Panc1 (cell line): ENCODE data around the gene BMF.

Experiments
- CTCF ChIP-seq: fragments of 450-650 bp; IDR thresholded peaks from 2 replicates; pipeline ENCODE4 v1.5.1; 2017; ENCODE audit warnings: mild to moderate bottlenecking
- POLR2AphosphoS5 ChIP-seq: IDR thresholded peaks from 2 replicates; pipeline ENCODE4 v1.6.1; 2012; ENCODE audit warnings: mild to moderate bottlenecking, low read depth, low read length, moderate library complexity
- SIN3A ChIP-seq: IDR thresholded peaks from 2 replicates; pipeline ENCODE4 v1.6.1; 2012; ENCODE audit warnings: low read depth, mild to moderate bottlenecking, low read length, moderate library complexity, borderline replicate concordance; ENCODE audit not compliant: insufficient read depth
- TCF7L2 ChIP-seq: IDR thresholded peaks from 2 replicates; pipeline ENCODE4 v1.6.1; 2011; ENCODE audit warnings: mild to moderate bottlenecking, low read depth, low read length, inconsistent platforms
- TF ChIP-seq, protein P1 (sequence below), 2 experiments: IDR thresholded peaks; 2 replicates each; pipeline ENCODE4 v1.6.1; 2011 to 2012; ENCODE audit warnings: low read depth in 2 of 2, control low read depth in 1 of 2, low read length in 1 of 2, mild to moderate bottlenecking in 1 of 2, moderate library complexity in 1 of 2; ENCODE audit not compliant: insufficient read depth in 1 of 2

GRCh38 chr15:40096094-40096891 lies 12.4 kb downstream of the BMF start:
- TF ChIP-seq CTCF (no peak), POLR2AphosphoS5 (no peak), TCF7L2 (no peak; the same call in 1 of the 2 replicates), SIN3A (no peak)
- TF ChIP-seq, protein P1, sequence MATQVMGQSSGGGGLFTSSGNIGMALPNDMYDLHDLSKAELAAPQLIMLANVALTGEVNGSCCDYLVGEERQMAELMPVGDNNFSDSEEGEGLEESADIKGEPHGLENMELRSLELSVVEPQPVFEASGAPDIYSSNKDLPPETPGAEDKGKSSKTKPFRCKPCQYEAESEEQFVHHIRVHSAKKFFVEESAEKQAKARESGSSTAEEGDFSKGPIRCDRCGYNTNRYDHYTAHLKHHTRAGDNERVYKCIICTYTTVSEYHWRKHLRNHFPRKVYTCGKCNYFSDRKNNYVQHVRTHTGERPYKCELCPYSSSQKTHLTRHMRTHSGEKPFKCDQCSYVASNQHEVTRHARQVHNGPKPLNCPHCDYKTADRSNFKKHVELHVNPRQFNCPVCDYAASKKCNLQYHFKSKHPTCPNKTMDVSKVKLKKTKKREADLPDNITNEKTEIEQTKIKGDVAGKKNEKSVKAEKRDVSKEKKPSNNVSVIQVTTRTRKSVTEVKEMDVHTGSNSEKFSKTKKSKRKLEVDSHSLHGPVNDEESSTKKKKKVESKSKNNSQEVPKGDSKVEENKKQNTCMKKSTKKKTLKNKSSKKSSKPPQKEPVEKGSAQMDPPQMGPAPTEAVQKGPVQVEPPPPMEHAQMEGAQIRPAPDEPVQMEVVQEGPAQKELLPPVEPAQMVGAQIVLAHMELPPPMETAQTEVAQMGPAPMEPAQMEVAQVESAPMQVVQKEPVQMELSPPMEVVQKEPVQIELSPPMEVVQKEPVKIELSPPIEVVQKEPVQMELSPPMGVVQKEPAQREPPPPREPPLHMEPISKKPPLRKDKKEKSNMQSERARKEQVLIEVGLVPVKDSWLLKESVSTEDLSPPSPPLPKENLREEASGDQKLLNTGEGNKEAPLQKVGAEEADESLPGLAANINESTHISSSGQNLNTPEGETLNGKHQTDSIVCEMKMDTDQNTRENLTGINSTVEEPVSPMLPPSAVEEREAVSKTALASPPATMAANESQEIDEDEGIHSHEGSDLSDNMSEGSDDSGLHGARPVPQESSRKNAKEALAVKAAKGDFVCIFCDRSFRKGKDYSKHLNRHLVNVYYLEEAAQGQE (IDR thresholded peaks at IDR 0.05; ENCODE audit: insufficient read depth in 1 of 2, low read depth in 2 of 2, low read length in 1 of 2) = no peak
